BLaER1 (cell line): ENCODE data around the gene GRK4.
"Not testable (repeated sequence)": the region's sequence is repeated elsewhere in the genome, so short reads cannot be mapped to it uniquely, and the experiment has no call there.

ENCODE experiments used
- H3K27ac ChIP-seq: shearing (Covaris generic); formaldehyde crosslinking; 2 replicates; pipeline ENCODE4 v1.8.1; 2022
- H3K27me3 ChIP-seq: shearing (Covaris generic); formaldehyde crosslinking; 2 replicates; pipeline ENCODE4 v1.8.1; 2022
- H3K36me3 ChIP-seq: shearing (Covaris generic); formaldehyde crosslinking; 2 replicates; pipeline ENCODE4 v1.8.1; 2022
- H3K4me1 ChIP-seq: shearing (Covaris generic); formaldehyde crosslinking; 2 replicates; pipeline ENCODE4 v1.8.1; 2022
- H3K4me2 ChIP-seq: shearing (Covaris generic); formaldehyde crosslinking; 2 replicates; pipeline ENCODE4 v1.8.1; 2022
- H3K4me3 ChIP-seq: shearing (Covaris generic); formaldehyde crosslinking; 2 replicates; pipeline ENCODE4 v1.8.1; 2022
- H3K9ac ChIP-seq: shearing (Covaris generic); formaldehyde crosslinking; 2 replicates; pipeline ENCODE4 v1.8.1; 2022
- H3K9me3 ChIP-seq: shearing (Covaris generic); formaldehyde crosslinking; 2 replicates; pipeline ENCODE4 v1.8.1; 2022
- H4K20me1 ChIP-seq: shearing (Covaris generic); formaldehyde crosslinking; 2 replicates; pipeline ENCODE4 v1.8.1; 2022
- Cebpa-rat ChIP-seq: shearing (Covaris generic); IDR thresholded peaks from 2 replicates; pipeline ENCODE4 v1.8.1; 2022

Gene GRK4

GRCh38 chr4:2963175-2963965 lies at the start of gene GRK4, which contains the start of gene NOP14:
Gene GRK4 (plus strand): TSS chr4:2963571. CDS start chr4:2964071, 500 bp downstream.
Gene NOP14 (minus strand): TSS chr4:2963406. CDS start chr4:2963319, 87 bp downstream.
- no peak for TF ChIP-seq Cebpa-rat
- Histone ChIP-seq H3K36me3 (peaks cover 19% of the 10 kb centered on the region), H3K9ac (peak within 1 kb of the TSS; percentile 96), H4K20me1 (peaks cover 39% of the 10 kb centered on the region), H3K9me3 (no peaks in the 10 kb centered on the region), H3K27ac (peak within 1 kb of the TSS; percentile 94), H3K4me2 (peak within 1 kb of the TSS; percentile 94), H3K4me3 (peak within 1 kb of the TSS; percentile 82), H3K27me3 (no peaks in the 10 kb centered on the region), H3K4me1 (peaks cover 27% of the 10 kb centered on the region)

GRCh38 chr4:2914256-2915126 lies 48.9 kb upstream of the GRK4 start:
- H3K4me1 ChIP-seq = peaks cover 24% of the 10 kb centered on the region
- no peak for TF ChIP-seq Cebpa-rat
- peak overlapping the region; percentile 46 for H3K4me2 ChIP-seq
- H4K20me1 ChIP-seq = 0 out of 2 replicates have a peak, but pooled peaks cover 17% of the 10 kb centered on the region
- H3K27ac ChIP-seq = peak overlapping the region; percentile 58
- H3K27me3 ChIP-seq = no peaks in the 10 kb centered on the region
- H3K9ac ChIP-seq = peak overlapping the region; percentile 32; the same call in 1 of the 2 replicates
- H3K4me3 ChIP-seq = no peak overlapping the region
- peaks cover 99% of the 10 kb centered on the region for H3K36me3 ChIP-seq
- H3K9me3 ChIP-seq = peaks cover 17% of the 10 kb centered on the region

GRCh38 chr4:2915789-2916188 lies 47.6 kb upstream of the GRK4 start:
- Histone ChIP-seq H3K4me2 (no peak overlapping the region), H4K20me1 (peaks cover 17% of the 10 kb centered on the region; the same call in 1 of the 2 replicates), H3K27me3 (no peaks in the 10 kb centered on the region), H3K9me3 (peaks cover 18% of the 10 kb centered on the region), H3K9ac (no peak overlapping the region), H3K4me3 (no peak overlapping the region), H3K36me3 (peaks cover 98% of the 10 kb centered on the region), H3K27ac (no peak overlapping the region), H3K4me1 (peaks cover 24% of the 10 kb centered on the region)
- TF ChIP-seq Cebpa-rat = no peak

- H3K27me3 ChIP-seq, H3K27ac ChIP-seq, H3K4me3 ChIP-seq, H3K4me2 ChIP-seq, H3K9ac ChIP-seq: not testable (repeated sequence)
- Histone ChIP-seq H3K4me1 (peaks cover 24% of the 10 kb centered on the region), H3K36me3 (peaks cover 94% of the 10 kb centered on the region), H4K20me1 (peaks cover 17% of the 10 kb centered on the region; the same call in 1 of the 2 replicates), H3K9me3 (peaks cover 18% of the 10 kb centered on the region)
Observed at GRCh38 chr4:2916696-2917095, 46.7 kb upstream of the GRK4 start.

- not testable (repeated sequence) for H3K27ac ChIP-seq, H3K4me3 ChIP-seq, H3K9ac ChIP-seq, H3K4me2 ChIP-seq, H3K27me3 ChIP-seq
- Histone ChIP-seq H4K20me1 (peaks cover 26% of the 10 kb centered on the region; the same call in 1 of the 2 replicates), H3K36me3 (peaks cover 94% of the 10 kb centered on the region), H3K4me1 (peaks cover 33% of the 10 kb centered on the region), H3K9me3 (peaks cover 18% of the 10 kb centered on the region)
Observed at GRCh38 chr4:2918300-2918699, 45.1 kb upstream of the GRK4 start.

- Histone ChIP-seq H3K9me3 (peaks cover 18% of the 10 kb centered on the region), H3K36me3 (peaks cover 94% of the 10 kb centered on the region), H3K4me1 (peaks cover 33% of the 10 kb centered on the region), H4K20me1 (peaks cover 26% of the 10 kb centered on the region; the same call in 1 of the 2 replicates)
- not testable (repeated sequence) for H3K27me3 ChIP-seq, H3K4me2 ChIP-seq, H3K9ac ChIP-seq, H3K27ac ChIP-seq, H3K4me3 ChIP-seq
Observed at GRCh38 chr4:2918714-2919113, 44.7 kb upstream of the GRK4 start.

- H3K4me3 ChIP-seq, H3K27me3 ChIP-seq, H3K9ac ChIP-seq, H3K27ac ChIP-seq: not testable (repeated sequence)
- Histone ChIP-seq H4K20me1 (peaks cover 40% of the 10 kb centered on the region), H3K36me3 (peaks cover 95% of the 10 kb centered on the region), H3K4me1 (peaks cover 22% of the 10 kb centered on the region), H3K9me3 (peaks cover 11% of the 10 kb centered on the region), H3K4me2 (peak overlapping the region; percentile 40; the same call in 1 of the 2 replicates)
Observed at GRCh38 chr4:2922453-2923101, 40.8 kb upstream of the GRK4 start.

GRCh38 chr4:2923141-2923551 lies 40.2 kb upstream of the GRK4 start:
- Histone ChIP-seq H3K27ac (no peak overlapping the region), H3K27me3 (no peaks in the 10 kb centered on the region)

GRCh38 chr4:2923668-2924173 lies 39.6 kb upstream of the GRK4 start:
- Histone ChIP-seq H3K9ac (peak overlapping the region; percentile 38), H3K36me3 (peaks cover 95% of the 10 kb centered on the region), H3K4me2 (no peak overlapping the region)

More at GRCh38 chr4:2923141-2923551, 40.2 kb upstream of the GRK4 start:
- Histone ChIP-seq H3K4me2 (peak overlapping the region; percentile 40; the same call in 1 of the 2 replicates), H3K36me3 (peaks cover 95% of the 10 kb centered on the region), H3K9me3 (peaks cover 8% of the 10 kb centered on the region), H4K20me1 (peaks cover 40% of the 10 kb centered on the region), H3K4me3 (no peak overlapping the region), H3K4me1 (peaks cover 25% of the 10 kb centered on the region), H3K9ac (no peak overlapping the region)
- TF ChIP-seq Cebpa-rat = no peak

More at GRCh38 chr4:2923668-2924173, 39.6 kb upstream of the GRK4 start:
- Histone ChIP-seq H3K4me1 (peaks cover 31% of the 10 kb centered on the region), H3K9me3 (peaks cover 7% of the 10 kb centered on the region), H3K27ac (no peak overlapping the region), H3K4me3 (no peak overlapping the region), H4K20me1 (peaks cover 40% of the 10 kb centered on the region), H3K27me3 (no peaks in the 10 kb centered on the region)
- TF ChIP-seq Cebpa-rat = no peak
